GM19351 (cell line): ENCODE results near the gene IL27RA.
"Not testable (repeated sequence)": the region's sequence is repeated elsewhere in the genome, so short reads cannot be mapped to it uniquely, and the experiment has no call there.

Experiments
- ATAC-seq: cut with Tn5 transposase; IDR thresholded peaks from one replicate; pipeline ENCODE4 v1.9.1; 2021; ENCODE audit warnings: mild to moderate bottlenecking, moderate library complexity; ENCODE audit not compliant: unreplicated experiment

Gene IL27RA

GRCh38 chr19:14027856-14028450, 3.6 kb upstream of the IL27RA start, which contains the start of gene RLN3:
RLN3 (plus strand) TSS chr19:14028148; CDS start chr19:14028205, 57 bp downstream.
- no peak for ATAC-seq

GRCh38 chr19:14028901-14029300, 2.7 kb upstream of the IL27RA start:
- no peak for ATAC-seq

- ATAC-seq: no peak
These were observed 404 bp upstream of the IL27RA start for GRCh38 chr19:14030997-14031718.

- no peak for ATAC-seq
These were observed 2.4 kb downstream of the IL27RA start for GRCh38 chr19:14033946-14034345.

- not testable (repeated sequence) for ATAC-seq
These were observed 3.6 kb downstream of the IL27RA start for GRCh38 chr19:14035159-14035558.

GRCh38 chr19:14035706-14036105, 4.1 kb downstream of the IL27RA start:
- no peak for ATAC-seq

- no peak for ATAC-seq
These were observed 7.6 kb downstream of the IL27RA start for GRCh38 chr19:14039181-14039580.

GRCh38 chr19:14042659-14043608, 11.4 kb downstream of the IL27RA start:
- not testable (repeated sequence) for ATAC-seq

- not testable (repeated sequence) for ATAC-seq
These were observed 16.3 kb downstream of the IL27RA start for GRCh38 chr19:14047866-14048265.

- no peak for ATAC-seq
These were observed 17.0 kb downstream of the IL27RA start for GRCh38 chr19:14048443-14049153.

GRCh38 chr19:14050512-14050911, 18.9 kb downstream of the IL27RA start:
- no peak for ATAC-seq

- not testable (repeated sequence) for ATAC-seq
These were observed 19.4 kb downstream of the IL27RA start for GRCh38 chr19:14050961-14051360.

GRCh38 chr19:14051980-14052379, 20.4 kb downstream of the IL27RA start:
- ATAC-seq: no peak

GRCh38 chr19:14052470-14052869, 20.9 kb downstream of the IL27RA start:
- ATAC-seq: no peak

GRCh38 chr19:14053032-14053431, 21.5 kb downstream of the IL27RA start:
- no peak for ATAC-seq

GRCh38 chr19:14053500-14053899, 21.9 kb downstream of the IL27RA start:
- no peak for ATAC-seq

GRCh38 chr19:14054099-14054498, 22.5 kb downstream of the IL27RA start:
- no peak for ATAC-seq

- no peak for ATAC-seq
These were observed 23.2 kb downstream of the IL27RA start for GRCh38 chr19:14054721-14055120.

- no peak for ATAC-seq
These were observed 23.8 kb downstream of the IL27RA start for GRCh38 chr19:14055396-14055795.

- no peak for ATAC-seq
These were observed 24.6 kb downstream of the IL27RA start for GRCh38 chr19:14056069-14056666.
